ENCODE data around the gene BNIP5. TPM values are rescaled to one million over a fixed set of nuclear protein-coding genes. Genes with fewer than 3 reads are reported as not detected.

Gene BNIP5
- total and polyA plus RNA-seq, 2 of the 13 experiments (the other 11 are each of a cell fraction or from before 2014, with no cell fraction given): not detected

GRCh38 chr6:36269834-36270705 is 66.6 kb downstream of the BNIP5 start, which contains the start of gene PNPLA1:
Gene PNPLA1 (plus strand): TSS chr6:36270060. CDS start chr6:36270460, 400 bp downstream.
- Histone ChIP-seq H3K4me3 (replicated peaks in 1 of 3; ENCODE audit: insufficient read depth in 1 of 3, low read depth in 2 of 3, low read length in 3 of 3) (no peak within 1 kb of the TSS), H3K27me3 (ENCODE audit: control insufficient read depth in 1 of 2, insufficient read depth in 2 of 2, low read length in 2 of 2) (peaks cover 3 to 62% of the 10 kb centered on the region in 2 experiments; a peak in 4 of 5 replicates), H3K27ac (ENCODE audit: extremely low read length, insufficient read depth, low read length) (no peak within 1 kb of the TSS), H3K9ac (ENCODE audit: insufficient read depth, low read depth, low read length) (no peak within 1 kb of the TSS), H3K4me2 (ENCODE audit: low read depth, low read length) (no peak within 1 kb of the TSS), H3K4me1 (ENCODE audit: insufficient read depth, low read length) (no peaks in the 10 kb centered on the region), H4K20me1 (ENCODE audit: insufficient read depth, low read length) (no peaks in the 10 kb centered on the region), H3K79me2 (ENCODE audit: insufficient read depth, low read length) (no peaks in the 10 kb centered on the region), H2AFZ (ENCODE audit: low read length) (no peak within 1 kb of the TSS), H3K9me3 (ENCODE audit: low read length) (0 out of 2 replicates have a peak, but pooled peaks cover 4% of the 10 kb centered on the region), H3K36me3 (replicated peaks in 1 of 2; ENCODE audit: control insufficient read depth in 1 of 2, insufficient read depth in 2 of 2, low read length in 2 of 2) (no peaks in the 10 kb centered on the region)
- no peak for TF ChIP-seq ZSCAN25 (CRISPR knock-in tag; IDR thresholded peaks at IDR 0.05)
- TF ChIP-seq, protein P1, sequence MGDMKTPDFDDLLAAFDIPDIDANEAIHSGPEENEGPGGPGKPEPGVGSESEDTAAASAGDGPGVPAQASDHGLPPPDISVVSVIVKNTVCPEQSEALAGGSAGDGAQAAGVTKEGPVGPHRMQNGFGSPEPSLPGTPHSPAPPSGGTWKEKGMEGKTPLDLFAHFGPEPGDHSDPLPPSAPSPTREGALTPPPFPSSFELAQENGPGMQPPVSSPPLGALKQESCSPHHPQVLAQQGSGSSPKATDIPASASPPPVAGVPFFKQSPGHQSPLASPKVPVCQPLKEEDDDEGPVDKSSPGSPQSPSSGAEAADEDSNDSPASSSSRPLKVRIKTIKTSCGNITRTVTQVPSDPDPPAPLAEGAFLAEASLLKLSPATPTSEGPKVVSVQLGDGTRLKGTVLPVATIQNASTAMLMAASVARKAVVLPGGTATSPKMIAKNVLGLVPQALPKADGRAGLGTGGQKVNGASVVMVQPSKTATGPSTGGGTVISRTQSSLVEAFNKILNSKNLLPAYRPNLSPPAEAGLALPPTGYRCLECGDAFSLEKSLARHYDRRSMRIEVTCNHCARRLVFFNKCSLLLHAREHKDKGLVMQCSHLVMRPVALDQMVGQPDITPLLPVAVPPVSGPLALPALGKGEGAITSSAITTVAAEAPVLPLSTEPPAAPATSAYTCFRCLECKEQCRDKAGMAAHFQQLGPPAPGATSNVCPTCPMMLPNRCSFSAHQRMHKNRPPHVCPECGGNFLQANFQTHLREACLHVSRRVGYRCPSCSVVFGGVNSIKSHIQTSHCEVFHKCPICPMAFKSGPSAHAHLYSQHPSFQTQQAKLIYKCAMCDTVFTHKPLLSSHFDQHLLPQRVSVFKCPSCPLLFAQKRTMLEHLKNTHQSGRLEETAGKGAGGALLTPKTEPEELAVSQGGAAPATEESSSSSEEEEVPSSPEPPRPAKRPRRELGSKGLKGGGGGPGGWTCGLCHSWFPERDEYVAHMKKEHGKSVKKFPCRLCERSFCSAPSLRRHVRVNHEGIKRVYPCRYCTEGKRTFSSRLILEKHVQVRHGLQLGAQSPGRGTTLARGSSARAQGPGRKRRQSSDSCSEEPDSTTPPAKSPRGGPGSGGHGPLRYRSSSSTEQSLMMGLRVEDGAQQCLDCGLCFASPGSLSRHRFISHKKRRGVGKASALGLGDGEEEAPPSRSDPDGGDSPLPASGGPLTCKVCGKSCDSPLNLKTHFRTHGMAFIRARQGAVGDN (CRISPR knock-in tag; IDR thresholded peaks at IDR 0.05): 0 out of 2 replicates have a peak, but pooled peaks have one; percentile 12
- TF ChIP-seq RBFOX2 (IDR thresholded peaks at IDR 0.05; ENCODE audit: low read depth, low read length): no peak
- DNase-seq (ENCODE audit: low spot score) (no peak), ATAC-seq (peak; percentile 51), FAIRE-seq (no peak)
- CTCF ChIA-PET (ENCODE audit: low intra/inter-chr PET ratio, low total read pairs): no interaction called here
- in situ Hi-C loops (cut with HindIII; ENCODE audit: extremely low pct_ligation_motif_present, low pct_unique_long_range_greater_than_20kb): no loop called here
- WGBS (ENCODE audit: low lambda C conversion rate): 46% methylated on average over 24 of the region's 32 CpGs
- POLR2A ChIA-PET: no interaction called here
- BruUV-seq (replicated peaks): no TSS peak
- intact Hi-C loops (cut with micrococcal nuclease; ENCODE audit: unreplicated experiment): no loop called here

All from HepG2 (cell line).